ENCODE data around the gene TATDN2.
"Not testable (repeated sequence)": the region's sequence is repeated elsewhere in the genome, so short reads cannot be mapped to it uniquely, and the experiment has no call there.

Gene TATDN2

GRCh38 chr3:10292505-10293419, 44.5 kb downstream of the TATDN2 start, which contains the start of gene GHRL:
GHRL (minus strand) TSS chr3:10292947; CDS start chr3:10290180, 2,767 bp downstream.
- no peak for DNase-seq (ENCODE audit: low spot score)

- no peak for DNase-seq (ENCODE audit: low spot score)
These were observed 45.8 kb downstream of the TATDN2 start for GRCh38 chr3:10294030-10294586.

- not testable (repeated sequence) for DNase-seq (ENCODE audit: low spot score)
These were observed 49.8 kb downstream of the TATDN2 start for GRCh38 chr3:10298064-10298463.

- DNase-seq (ENCODE audit: low spot score), result no peak
These were observed 50.9 kb downstream of the TATDN2 start for GRCh38 chr3:10299175-10299574.

- no peak for DNase-seq (ENCODE audit: low spot score)
These were observed 51.4 kb downstream of the TATDN2 start for GRCh38 chr3:10299679-10300078.

GRCh38 chr3:10300087-10300486, 51.8 kb downstream of the TATDN2 start:
- no peak for DNase-seq (ENCODE audit: low spot score)

GRCh38 chr3:10303105-10303504, 54.8 kb downstream of the TATDN2 start:
- no peak for DNase-seq (ENCODE audit: low spot score)

- no peak for DNase-seq (ENCODE audit: low spot score)
These were observed 55.5 kb downstream of the TATDN2 start for GRCh38 chr3:10303785-10304184.

GRCh38 chr3:10304905-10305304, 56.6 kb downstream of the TATDN2 start:
- no peak for DNase-seq (ENCODE audit: low spot score)

GRCh38 chr3:10305331-10305902, 57.2 kb downstream of the TATDN2 start:
- DNase-seq (ENCODE audit: low spot score), result no peak

GRCh38 chr3:10306156-10306555, 57.9 kb downstream of the TATDN2 start:
- no peak for DNase-seq (ENCODE audit: low spot score)

- DNase-seq (ENCODE audit: low spot score), result no peak
These were observed 60.4 kb downstream of the TATDN2 start for GRCh38 chr3:10308678-10309077.

- no peak for DNase-seq (ENCODE audit: low spot score)
These were observed 61.5 kb downstream of the TATDN2 start for GRCh38 chr3:10309736-10310135.

- no peak for DNase-seq (ENCODE audit: low spot score)
These were observed 62.3 kb downstream of the TATDN2 start for GRCh38 chr3:10310578-10310977.

- DNase-seq (ENCODE audit: low spot score), result no peak
These were observed 63.5 kb downstream of the TATDN2 start for GRCh38 chr3:10311710-10312109.

GRCh38 chr3:10312391-10312790, 64.1 kb downstream of the TATDN2 start:
- DNase-seq (ENCODE audit: low spot score), result no peak

- no peak for DNase-seq (ENCODE audit: low spot score)
These were observed 64.6 kb downstream of the TATDN2 start for GRCh38 chr3:10312861-10313260.

- DNase-seq (ENCODE audit: low spot score), result no peak
These were observed 66.8 kb downstream of the TATDN2 start for GRCh38 chr3:10315101-10315500.

- no peak for DNase-seq (ENCODE audit: low spot score)
These were observed 67.6 kb downstream of the TATDN2 start for GRCh38 chr3:10315771-10316344.

- DNase-seq (ENCODE audit: low spot score), result no peak
These were observed 69.2 kb downstream of the TATDN2 start for GRCh38 chr3:10317311-10317960.

GRCh38 chr3:10317961-10318350, 69.7 kb downstream of the TATDN2 start:
- no peak for DNase-seq (ENCODE audit: low spot score)

GRCh38 chr3:10319251-10319650, 71.0 kb downstream of the TATDN2 start:
- no peak for DNase-seq (ENCODE audit: low spot score)

All from SW480 (cell line).